GM12873 (cell line): ENCODE data around the gene PSMD1.

ENCODE experiments used
- TF ChIP-seq, protein P1 (sequence below): IDR thresholded peaks from 2 replicates; pipeline ENCODE4 v1.5.1; 2012; ENCODE audit warnings: low read depth, mild to moderate bottlenecking, moderate library complexity, low read length, control low read depth; ENCODE audit not compliant: insufficient read depth; ENCODE audit errors: missing control alignments

Gene PSMD1

DNA sequence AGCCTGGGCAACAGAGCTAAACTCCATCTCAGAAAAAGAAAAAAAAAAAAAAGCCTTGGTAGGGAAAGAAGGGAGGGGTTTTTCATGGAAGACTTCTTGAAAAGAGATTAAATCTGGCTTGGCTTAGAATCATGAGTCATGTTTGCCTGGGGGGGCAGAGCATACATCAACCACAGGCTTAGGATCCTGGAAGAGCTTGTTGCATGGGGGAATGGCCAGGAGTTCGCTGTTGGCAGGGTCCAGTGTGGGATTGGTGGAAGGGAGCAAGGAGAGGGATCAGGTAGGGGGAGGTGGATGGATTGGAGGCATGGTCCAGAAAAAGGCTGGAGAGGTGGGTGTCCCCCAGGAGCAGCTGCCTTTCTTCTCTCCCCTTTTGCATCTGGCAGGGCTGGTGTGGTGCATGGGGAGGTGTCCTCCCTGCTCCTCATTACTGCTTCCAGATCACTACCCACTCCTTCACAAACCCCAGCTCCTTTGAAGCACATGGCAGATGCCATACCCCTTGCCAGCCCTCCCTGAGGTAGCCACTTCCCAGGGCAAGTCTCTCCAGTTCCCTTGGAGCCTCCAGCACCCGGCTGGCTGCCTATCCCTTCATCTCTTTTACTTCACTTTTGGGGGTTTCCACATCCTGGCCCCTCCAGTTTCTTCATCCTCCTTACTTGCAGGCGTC lies 144.3 kb downstream of the PSMD1 start:
- TF ChIP-seq, protein P1, sequence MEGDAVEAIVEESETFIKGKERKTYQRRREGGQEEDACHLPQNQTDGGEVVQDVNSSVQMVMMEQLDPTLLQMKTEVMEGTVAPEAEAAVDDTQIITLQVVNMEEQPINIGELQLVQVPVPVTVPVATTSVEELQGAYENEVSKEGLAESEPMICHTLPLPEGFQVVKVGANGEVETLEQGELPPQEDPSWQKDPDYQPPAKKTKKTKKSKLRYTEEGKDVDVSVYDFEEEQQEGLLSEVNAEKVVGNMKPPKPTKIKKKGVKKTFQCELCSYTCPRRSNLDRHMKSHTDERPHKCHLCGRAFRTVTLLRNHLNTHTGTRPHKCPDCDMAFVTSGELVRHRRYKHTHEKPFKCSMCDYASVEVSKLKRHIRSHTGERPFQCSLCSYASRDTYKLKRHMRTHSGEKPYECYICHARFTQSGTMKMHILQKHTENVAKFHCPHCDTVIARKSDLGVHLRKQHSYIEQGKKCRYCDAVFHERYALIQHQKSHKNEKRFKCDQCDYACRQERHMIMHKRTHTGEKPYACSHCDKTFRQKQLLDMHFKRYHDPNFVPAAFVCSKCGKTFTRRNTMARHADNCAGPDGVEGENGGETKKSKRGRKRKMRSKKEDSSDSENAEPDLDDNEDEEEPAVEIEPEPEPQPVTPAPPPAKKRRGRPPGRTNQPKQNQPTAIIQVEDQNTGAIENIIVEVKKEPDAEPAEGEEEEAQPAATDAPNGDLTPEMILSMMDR = no peak

GRCh38 chr2:231201475-231201814 lies 144.8 kb downstream of the PSMD1 start:
- TF ChIP-seq, protein P1 = no peak

DNA sequence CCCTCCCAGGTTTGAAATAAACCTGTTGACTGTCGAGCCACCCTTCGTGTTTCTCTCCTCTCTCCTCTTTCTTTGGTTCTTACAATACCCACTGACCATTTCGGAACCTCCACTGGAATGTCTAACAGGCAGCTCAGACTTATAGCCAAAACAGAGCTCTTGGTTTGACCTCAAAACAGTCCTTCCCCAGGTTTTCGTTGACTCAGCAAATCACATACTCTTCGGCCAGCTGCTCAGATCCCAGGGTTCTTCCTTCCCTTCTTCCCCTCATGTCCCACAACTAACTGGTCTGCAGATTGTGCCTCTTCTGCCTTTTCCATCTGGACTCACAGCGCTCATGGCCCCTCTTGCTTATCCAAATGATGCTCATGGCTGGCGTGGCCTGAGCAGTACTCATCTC lies 146.4 kb downstream of the PSMD1 start:
- TF ChIP-seq, protein P1 = no peak

- TF ChIP-seq, protein P1 = no peak
Observed at GRCh38 chr2:231204146-231204545, 147.5 kb downstream of the PSMD1 start.

DNA sequence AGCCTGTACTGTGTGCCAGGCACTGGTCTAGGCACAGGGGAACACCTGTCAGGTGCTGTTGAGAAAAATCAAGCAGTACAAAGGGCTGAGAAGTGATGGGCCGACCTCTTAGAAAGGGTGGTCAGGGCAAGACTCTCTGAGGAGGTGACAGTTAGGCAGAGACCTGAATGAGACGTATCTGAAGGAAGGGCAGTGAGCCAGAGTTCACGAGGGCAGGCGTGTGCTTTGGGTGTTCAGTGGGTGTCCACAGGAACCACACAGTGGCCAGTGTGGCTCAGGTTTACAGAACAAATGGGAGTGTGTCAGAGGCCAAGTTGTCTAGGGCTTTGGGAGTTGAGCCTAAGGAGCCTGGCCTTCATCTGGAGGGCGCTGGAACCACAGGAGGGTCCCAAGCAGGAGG lies 147.9 kb downstream of the PSMD1 start:
- TF ChIP-seq, protein P1 = no peak

DNA sequence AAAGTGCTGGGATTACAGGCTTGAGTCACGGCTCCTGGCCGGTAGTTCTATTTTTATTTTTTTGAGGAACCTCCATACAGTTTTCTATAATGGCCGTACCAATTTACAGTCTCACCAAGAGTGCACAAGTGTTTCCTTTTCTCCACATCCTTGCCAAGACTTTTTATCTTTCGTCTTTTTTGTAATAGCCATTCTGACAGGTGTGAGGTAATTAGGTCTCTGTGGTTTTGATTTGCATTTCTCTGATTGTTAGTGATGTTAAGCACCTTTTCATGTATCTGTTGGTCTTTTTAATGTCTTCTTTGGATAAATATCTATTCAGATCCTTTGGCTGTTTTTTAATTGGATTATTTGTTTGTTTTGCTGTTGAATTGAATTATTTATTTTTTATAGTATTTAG lies 151.1 kb downstream of the PSMD1 start:
- TF ChIP-seq, protein P1 = no peak

- TF ChIP-seq, protein P1 = no peak
Observed at GRCh38 chr2:231210782-231211181, 154.1 kb downstream of the PSMD1 start.

- TF ChIP-seq, protein P1 = no peak
Observed at GRCh38 chr2:231211486-231211885, 154.8 kb downstream of the PSMD1 start.
